Measurements from ENCODE around the gene ADK. TPM values are rescaled to one million over a fixed set of nuclear protein-coding genes. Genes with fewer than 3 reads are reported as not detected.

The ADK gene
- total and polyA plus RNA-seq, 10 donors: 11.1 to 40.5 (median 32.1) TPM

- H3K4me3 ChIP-seq: no peak overlapping the region
- WGBS, 5 donors: 94 to 97% (median 96%) methylated on average over 5 of the region's 5 CpGs
- no peaks in the 10 kb centered on the region for H3K27me3 ChIP-seq (replicated peaks in 1 of 7)
- no peak overlapping the region for H3K27ac ChIP-seq
- TF ChIP-seq POLR2A (IDR thresholded peaks at IDR 0.05) (no peak), CTCF (IDR thresholded peaks at IDR 0.05 in 8 of 11, conservative IDR thresholded peaks at IDR 0.05 in 3 of 11) (no peak), POLR2AphosphoS5 (IDR thresholded peaks at IDR 0.05) (no peak)
- H3K4me1 ChIP-seq: no peaks in the 10 kb centered on the region
- peaks cover 0 to 15% (median 0%) of the 10 kb centered on the region in 6 donors for H3K36me3 ChIP-seq
- H3K9me3 ChIP-seq: no peaks in the 10 kb centered on the region
- DNase-seq: no peak
- intact Hi-C loops (cut with DNase I; ENCODE audit: low total_unique reads): no loop called here
These were observed 507.5 kb downstream of the ADK start for GRCh38 chr10:74658511-74658910.

- Histone ChIP-seq H3K27me3 (replicated peaks in 1 of 7) (no peaks in the 10 kb centered on the region), H3K9me3 (no peaks in the 10 kb centered on the region), H3K4me1 (peaks cover 0 to 4% (median 0%) of the 10 kb centered on the region in 6 donors), H3K36me3 (no peaks in the 10 kb centered on the region), H3K27ac (no peak overlapping the region), H3K4me3 (no peak overlapping the region)
- DNase-seq: no peak
- intact Hi-C loops (cut with DNase I; ENCODE audit: low total_unique reads): no loop called here
- TF ChIP-seq POLR2AphosphoS5 (IDR thresholded peaks at IDR 0.05) (no peak), POLR2A (IDR thresholded peaks at IDR 0.05) (no peak), CTCF (IDR thresholded peaks at IDR 0.05 in 8 of 11, conservative IDR thresholded peaks at IDR 0.05 in 3 of 11) (no peak)
- 80 to 92% (median 90%) methylated on average over 3 of the region's 3 CpGs for WGBS, 5 donors
These were observed 511.6 kb downstream of the ADK start for GRCh38 chr10:74662635-74663034.

GRCh38 chr10:74669210-74669609 lies 518.2 kb downstream of the ADK start:
- 74 to 93% (median 81%) methylated on average over 3 of the region's 3 CpGs for WGBS, 5 donors
- intact Hi-C loops (cut with DNase I; ENCODE audit: low total_unique reads): no loop called here
- H3K9me3 ChIP-seq: peaks cover 0 to 17% (median 13%) of the 10 kb centered on the region in 8 donors
- H3K36me3 ChIP-seq: peaks cover 3 to 45% (median 17%) of the 10 kb centered on the region in 6 donors
- no peak overlapping the region for H3K27ac ChIP-seq
- peaks cover 0 to 4% (median 0%) of the 10 kb centered on the region in 6 donors for H3K4me1 ChIP-seq
- no peak for TF ChIP-seq POLR2A (IDR thresholded peaks at IDR 0.05)
- TF ChIP-seq POLR2AphosphoS5 (IDR thresholded peaks at IDR 0.05): no peak
- TF ChIP-seq CTCF (IDR thresholded peaks at IDR 0.05 in 8 of 11, conservative IDR thresholded peaks at IDR 0.05 in 3 of 11): no peak
- H3K4me3 ChIP-seq: no peak overlapping the region
- no peak for DNase-seq
- H3K27me3 ChIP-seq (replicated peaks in 1 of 7): no peaks in the 10 kb centered on the region

GRCh38 chr10:74671716-74672115 lies 520.7 kb downstream of the ADK start:
- TF ChIP-seq CTCF (IDR thresholded peaks at IDR 0.05 in 8 of 11, conservative IDR thresholded peaks at IDR 0.05 in 3 of 11) (no peak), POLR2A (IDR thresholded peaks at IDR 0.05) (no peak), POLR2AphosphoS5 (IDR thresholded peaks at IDR 0.05) (no peak)
- DNase-seq: no peak
- Histone ChIP-seq H3K9me3 (peaks cover 0 to 17% (median 13%) of the 10 kb centered on the region in 8 donors), H3K4me1 (no peaks in the 10 kb centered on the region), H3K36me3 (peaks cover 3 to 60% (median 19%) of the 10 kb centered on the region in 6 donors), H3K27ac (no peak overlapping the region), H3K4me3 (no peak overlapping the region), H3K27me3 (replicated peaks in 1 of 7) (no peaks in the 10 kb centered on the region)
- intact Hi-C loops (cut with DNase I; ENCODE audit: low total_unique reads): no loop called here
- WGBS, 5 donors: 77 to 95% (median 87%) methylated on average over 3 of the region's 3 CpGs
